T-cell (primary cell): ENCODE results near the gene PIK3CA. TPM values are rescaled to one million over a fixed set of nuclear protein-coding genes. Genes with fewer than 3 reads are reported as not detected.
"Not testable (repeated sequence)": the region's sequence is repeated elsewhere in the genome, so short reads cannot be mapped to it uniquely, and the experiment has no call there.

Source experiments
- ATAC-seq, 4 experiments: fragments of 200-7000 bp in 3 of 4; fragments of 150-1000 bp in 1 of 4; cut with Tn5 transposase; replicated peaks in 1 of 4; 1 replicate in 3 of 4; 2 replicates in 1 of 4; pipeline ENCODE4 v1.10.0; 2021; ENCODE audit warnings: moderate library complexity in 3 of 4, mild to moderate bottlenecking in 2 of 4, moderate number of reproducible peaks in 1 of 4
- CTCF ChIA-PET, 2 donors: fragments of 300-600 bp; sonication (Branson Sonifier 250); formaldehyde crosslinking; loops; one replicate each; lab custom pipeline; 2022; ENCODE audit warnings: antibody characterized with exemption in 2 of 2; lab: Charles Lee
- POLR2A ChIA-PET, 2 donors: fragments of 300-600 bp; sonication (Branson Sonifier 250); formaldehyde crosslinking; loops; one replicate each; lab custom pipeline; 2022; ENCODE audit warnings: antibody characterized with exemption in 2 of 2; lab: Charles Lee
- DNase-seq, 35 experiments: peaks; one replicate each; pipeline versions ENCODE4 v3.0.0 to v3.0.0-alpha.2; 2013 to 2023
- H3K27ac ChIP-seq: one replicate; pipeline ENCODE4 v1.5.1; 2013; ENCODE audit warnings: low read length
- H3K27me3 ChIP-seq, 2 experiments: replicated peaks in 1 of 2; 1 replicate in 1 of 2; 2 replicates in 1 of 2; pipeline versions ENCODE4 v1.6.1 to v1.7.0; 2013; ENCODE audit warnings: low read length in 1 of 2, mixed read lengths in 1 of 2; ENCODE audit not compliant: control insufficient read depth in 2 of 2, insufficient read depth in 2 of 2; ENCODE audit errors: extremely low read depth in 1 of 2
- H3K36me3 ChIP-seq, 2 donors: 1 replicate in 1 of 2; 2 replicates in 1 of 2; pipeline versions ENCODE4 v1.6.1 to v1.7.0; 2013; ENCODE audit warnings: low read length in 1 of 2; ENCODE audit not compliant: control insufficient read depth in 2 of 2, insufficient read depth in 1 of 2; ENCODE audit errors: extremely low read depth in 1 of 2
- H3K4me1 ChIP-seq, 2 experiments: 1 replicate in 1 of 2; 2 replicates in 1 of 2; pipeline versions ENCODE4 v1.6.1 to v1.7.0; 2013; ENCODE audit warnings: low read length in 2 of 2, mixed read lengths in 1 of 2; ENCODE audit not compliant: insufficient read depth in 2 of 2, control insufficient read depth in 1 of 2; ENCODE audit errors: extremely low read depth in 1 of 2
- H3K4me3 ChIP-seq, 2 donors: 1 replicate in 1 of 2; 2 replicates in 1 of 2; pipeline versions ENCODE4 v1.5.1 to v1.7.0; 2013; ENCODE audit warnings: mild to moderate bottlenecking in 2 of 2, low read length in 1 of 2, moderate library complexity in 1 of 2; ENCODE audit not compliant: control insufficient read depth in 1 of 2; ENCODE audit errors: extremely low read depth in 1 of 2
- H3K9me3 ChIP-seq: 2 replicates; pipeline ENCODE4 v1.7.0; 2013
- H3K27ac Mint-ChIP-seq, 2 donors: one replicate each; pipeline ENCODE4 v1.8.0; 2020 to 2021; ENCODE audit warnings: mild to moderate bottlenecking in 2 of 2, mixed read lengths in 2 of 2
- H3K27me3 Mint-ChIP-seq, 2 donors: one replicate each; pipeline ENCODE4 v1.8.0; 2021 to 2022; ENCODE audit warnings: mixed read lengths in 2 of 2
- H3K36me3 Mint-ChIP-seq: one replicate; pipeline ENCODE4 v1.8.0; 2021; ENCODE audit warnings: mixed read lengths
- H3K4me1 Mint-ChIP-seq, 3 donors: one replicate each; pipeline ENCODE4 v1.8.0; 2020 to 2022; ENCODE audit warnings: mixed read lengths in 3 of 3, mild to moderate bottlenecking in 1 of 3
- H3K4me3 Mint-ChIP-seq, 3 donors: one replicate each; pipeline ENCODE4 v1.8.0; 2020 to 2022; ENCODE audit warnings: mild to moderate bottlenecking in 3 of 3, mixed read lengths in 3 of 3, moderate library complexity in 3 of 3
- H3K9me3 Mint-ChIP-seq, 3 donors: one replicate each; pipeline ENCODE4 v1.8.0; 2020 to 2022; ENCODE audit warnings: mixed read lengths in 3 of 3
- WGBS: methylation state at CpG from one replicate; pipeline ENCODE4 v1.1.5; 2013; ENCODE audit warnings: missing lambda C conversion rate; ENCODE audit not compliant: insufficient coverage; 5-methylcytosine and 5-hydroxymethylcytosine counted together
- total RNA-seq, 35 experiments: library from RNA in 6 of 35; stranded (reverse) in 6 of 35; fragments of 120-200 nt in 1 of 35; gene quantifications; one replicate each; pipeline versions ENCODE4 v1.2.1 to v1.2.4 and lab custom pipeline; 2013 to 2026

Gene PIK3CA
- total RNA-seq, 5 donors from 2014 or later (not counting 1 experiment from before 2014, with no cell fraction given), result 33.8 to 43.5 (median 34.8) TPM

DNA sequence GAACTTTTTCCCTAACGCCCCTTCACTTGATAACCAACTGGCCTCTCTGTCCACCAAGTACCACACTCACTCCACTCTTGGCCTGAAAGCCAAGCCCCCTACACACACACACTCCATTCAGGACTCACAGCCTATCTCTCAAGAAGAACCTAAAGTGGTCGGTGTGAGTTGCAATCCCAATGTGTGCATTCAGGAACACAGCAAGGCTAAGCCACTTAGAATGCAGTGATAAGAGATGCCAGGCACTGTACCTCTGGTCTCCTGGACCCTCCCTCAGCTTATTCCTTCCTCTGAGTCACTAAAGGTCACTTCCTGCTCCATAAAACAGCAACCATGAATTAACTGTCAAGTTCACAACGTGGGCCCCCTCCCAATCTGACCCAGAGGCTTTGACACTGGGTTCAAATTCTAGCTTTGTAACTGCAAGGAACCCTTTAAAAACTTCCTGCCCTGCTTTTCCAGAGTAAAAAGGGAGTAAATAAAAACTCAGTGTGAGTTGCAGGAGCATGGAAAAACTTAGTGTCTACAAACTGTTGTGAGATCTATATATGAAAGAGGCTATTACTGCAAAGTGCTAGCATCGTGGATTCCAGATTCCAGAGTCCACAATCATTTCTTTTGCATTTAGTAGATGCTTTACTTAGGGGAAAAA, 120.4 kb downstream of the PIK3CA start:
- no peak overlapping the region for H3K4me3 ChIP-seq
- Mint-ChIP-seq H3K4me1 (peaks cover 0 to 3% (median 0%) of the 10 kb centered on the region in 3 donors), H3K9me3 (no peaks in the 10 kb centered on the region), H3K4me3 (no peak overlapping the region), H3K27me3 (peaks cover 3 to 9% of the 10 kb centered on the region in 2 donors), H3K27ac (no peak overlapping the region), H3K36me3 (no peaks in the 10 kb centered on the region)
- 81% methylated on average over 2 of the region's 4 CpGs for WGBS
- H3K9me3 ChIP-seq, result no peaks in the 10 kb centered on the region
- H3K27me3 ChIP-seq, result peaks cover 0 to 5% of the 10 kb centered on the region in 2 experiments
- H3K4me1 ChIP-seq, result no peaks in the 10 kb centered on the region
- ChIA-PET POLR2A (interaction anchor here in 1 of 2 donors (0.5 kb wide), 1 partner anchor 1387 kb away, joined by 4 read pairs; no protein-coding TSS in a partner anchor), CTCF (no interaction called here)
- H3K36me3 ChIP-seq, result no peaks in the 10 kb centered on the region
- H3K27ac ChIP-seq, result no peak overlapping the region
- no peak for ATAC-seq
- no peak for DNase-seq

DNA sequence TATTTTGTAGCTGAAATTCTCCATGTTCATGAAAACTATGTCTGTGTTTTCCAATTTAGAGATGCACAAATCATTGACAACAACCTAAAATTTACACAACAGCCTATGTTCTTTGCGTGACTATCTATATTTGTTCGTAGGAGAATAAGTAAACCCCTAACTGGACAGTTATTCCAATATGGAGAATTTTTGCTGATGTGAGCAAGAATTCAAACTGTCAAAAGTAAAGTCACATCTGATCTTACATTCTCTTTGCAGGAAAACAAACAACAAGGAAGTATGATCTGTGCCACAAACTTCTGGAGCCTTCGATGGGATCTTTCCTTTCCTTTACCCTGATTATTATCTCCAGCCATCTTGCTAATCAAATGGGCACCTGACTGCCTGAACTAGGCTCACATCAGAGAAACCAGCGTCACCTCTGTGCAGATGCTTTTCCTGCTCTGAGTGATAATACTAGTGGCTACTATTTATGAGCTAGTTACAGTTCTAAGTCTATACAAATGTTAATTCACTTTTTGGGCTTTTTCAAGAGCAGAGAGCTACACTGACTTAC, 121.1 kb downstream of the PIK3CA start:
- WGBS, result no CpG with 5 or more reads among the region's 4 CpGs
- Mint-ChIP-seq H3K9me3 (no peaks in the 10 kb centered on the region), H3K36me3 (no peaks in the 10 kb centered on the region), H3K27me3 (peaks cover 3 to 9% of the 10 kb centered on the region in 2 donors), H3K27ac (no peak overlapping the region), H3K4me3 (no peak overlapping the region), H3K4me1 (peaks cover 0 to 3% (median 0%) of the 10 kb centered on the region in 3 donors)
- ChIA-PET POLR2A (interaction anchor here in 1 of 2 donors (0.6 kb wide), 1 partner anchor 1734 kb away, joined by 3 read pairs; no protein-coding TSS in a partner anchor), CTCF (no interaction called here)
- ATAC-seq, result no peak
- no peaks in the 10 kb centered on the region for H3K36me3 ChIP-seq
- peaks cover 0 to 5% of the 10 kb centered on the region in 2 experiments for H3K27me3 ChIP-seq
- H3K4me3 ChIP-seq, result no peak overlapping the region
- no peak for DNase-seq
- H3K27ac ChIP-seq, result no peak overlapping the region
- no peaks in the 10 kb centered on the region for H3K4me1 ChIP-seq
- H3K9me3 ChIP-seq, result no peaks in the 10 kb centered on the region

DNA sequence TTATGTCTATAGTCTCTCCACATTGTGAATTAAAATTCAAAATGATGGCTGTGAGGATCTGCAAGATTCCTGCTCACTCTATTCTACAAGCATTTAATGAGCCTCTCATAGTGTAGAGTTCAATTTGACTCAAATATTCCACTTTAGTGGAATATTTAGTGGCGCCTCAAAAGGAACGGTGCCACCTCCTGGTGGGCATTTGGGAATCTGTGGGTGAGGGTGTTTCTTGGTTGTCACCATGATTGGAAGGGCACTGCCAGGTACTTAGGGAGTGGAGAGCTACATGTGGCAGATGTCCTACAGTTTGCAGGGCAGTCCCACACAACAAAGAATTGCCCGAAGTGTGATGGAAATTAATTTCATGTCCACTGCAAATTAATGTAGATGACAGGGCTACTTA, 124.2 kb downstream of the PIK3CA start:
- Histone ChIP-seq H3K4me1 (no peaks in the 10 kb centered on the region), H3K36me3 (no peaks in the 10 kb centered on the region), H3K27me3 (peaks cover 0 to 9% of the 10 kb centered on the region in 2 experiments), H3K4me3 (no peak overlapping the region), H3K9me3 (no peaks in the 10 kb centered on the region), H3K27ac (no peak overlapping the region)
- DNase-seq (peak in 1 of 35 experiments; percentile 22), ATAC-seq (no peak)
- peaks cover 12 to 14% of the 10 kb centered on the region in 2 donors for H3K27me3 Mint-ChIP-seq
- ChIA-PET POLR2A (no interaction called here), CTCF (interaction anchor here in 1 of 2 donors (0.5 to 1.0 kb wide), 2 partner anchors 41 to 257 kb away, joined by 3 to 5 read pairs; no protein-coding TSS in a partner anchor)
- H3K36me3 Mint-ChIP-seq, result no peaks in the 10 kb centered on the region
- 100% methylated on average over 1 of the region's 3 CpGs for WGBS
- H3K9me3 Mint-ChIP-seq, result no peaks in the 10 kb centered on the region
- no peak overlapping the region for H3K27ac Mint-ChIP-seq
- no peak overlapping the region for H3K4me3 Mint-ChIP-seq
- no peaks in the 10 kb centered on the region for H3K4me1 Mint-ChIP-seq

DNA sequence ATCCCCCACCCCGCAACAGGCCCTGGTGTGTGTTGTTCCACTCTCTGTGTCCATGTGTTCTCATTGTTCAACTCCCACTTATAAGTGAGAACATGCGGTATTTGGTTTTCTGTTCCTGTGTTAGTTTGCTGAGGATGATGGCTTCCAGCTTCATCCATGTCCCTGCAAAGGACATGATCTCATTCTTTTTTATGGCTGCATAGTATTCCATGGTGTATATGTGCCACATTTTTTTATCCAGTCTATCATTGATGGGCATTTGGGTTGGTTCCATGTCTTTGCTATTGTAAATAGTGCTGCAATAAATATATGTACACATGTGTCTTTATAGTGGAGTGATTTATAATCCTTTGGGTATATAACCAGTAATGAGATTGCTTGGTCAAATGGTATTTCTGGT, 126.3 kb downstream of the PIK3CA start:
- CTCF ChIA-PET, H3K27me3 ChIP-seq, H3K36me3 ChIP-seq, H3K4me1 Mint-ChIP-seq, H3K4me1 ChIP-seq, H3K27ac ChIP-seq, POLR2A ChIA-PET, H3K4me3 Mint-ChIP-seq, DNase-seq, H3K27ac Mint-ChIP-seq, H3K36me3 Mint-ChIP-seq, ATAC-seq, H3K9me3 Mint-ChIP-seq, H3K4me3 ChIP-seq, H3K9me3 ChIP-seq: not testable (repeated sequence)
- WGBS, result no CpG with 5 or more reads among the region's 2 CpGs
- H3K27me3 Mint-ChIP-seq, result peaks cover 15 to 16% of the 10 kb centered on the region in 2 donors

DNA sequence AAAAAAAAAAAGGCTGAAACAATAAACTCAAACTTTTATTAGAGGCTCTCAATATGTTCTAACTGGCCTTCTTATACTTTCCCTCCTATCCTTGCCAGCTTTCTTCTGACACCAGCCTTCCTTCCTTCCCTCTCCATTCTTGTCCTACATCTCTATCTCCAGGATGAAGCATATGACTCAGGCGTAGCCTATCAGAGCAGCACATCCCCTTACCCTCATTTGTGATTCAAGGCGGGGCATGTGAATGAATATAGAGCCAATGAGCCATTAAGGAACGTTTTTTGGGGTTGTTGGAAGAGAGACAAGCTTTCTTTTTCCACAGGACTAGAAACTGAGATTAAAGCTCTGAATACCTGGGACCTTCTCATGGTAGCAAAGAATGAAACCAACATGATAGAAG, 127.8 kb downstream of the PIK3CA start:
- CTCF ChIA-PET, result interaction anchor here (0.5 to 0.6 kb wide), 2 partner anchors 28 to 40 kb away, joined by 3 read pairs; no protein-coding TSS in a partner anchor
- Mint-ChIP-seq H3K4me3 (no peak overlapping the region), H3K4me1 (no peaks in the 10 kb centered on the region), H3K9me3 (no peaks in the 10 kb centered on the region), H3K27ac (no peak overlapping the region), H3K27me3 (peaks cover 14 to 23% of the 10 kb centered on the region in 2 donors), H3K36me3 (no peaks in the 10 kb centered on the region)
- POLR2A ChIA-PET, result no interaction called here
- Histone ChIP-seq H3K27ac (no peak overlapping the region), H3K9me3 (no peaks in the 10 kb centered on the region), H3K27me3 (peaks cover 0 to 15% of the 10 kb centered on the region in 2 experiments), H3K4me1 (no peaks in the 10 kb centered on the region), H3K36me3 (no peaks in the 10 kb centered on the region), H3K4me3 (no peak overlapping the region)
- WGBS, result no CpG with 5 or more reads among the region's 3 CpGs
- ATAC-seq, result no peak
- DNase-seq, result no peak

DNA sequence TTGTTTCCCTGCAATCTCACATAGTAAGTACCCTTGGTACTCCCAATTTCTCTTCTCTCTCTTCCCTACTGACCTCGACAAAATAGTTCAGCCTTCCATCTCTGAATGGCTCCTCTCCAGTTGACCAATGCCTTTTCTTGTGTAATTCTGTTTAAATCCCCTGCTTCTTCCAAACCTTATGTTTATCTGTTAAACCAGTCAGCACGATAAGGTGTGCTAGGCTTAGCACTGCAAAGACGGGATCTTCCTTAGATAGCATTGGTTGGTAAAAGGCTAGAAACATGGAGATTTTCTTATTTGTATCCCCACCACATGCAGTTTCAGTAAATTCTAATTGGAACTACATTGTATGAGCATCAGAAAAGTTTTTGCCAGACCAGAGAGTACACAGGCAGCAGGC, 128.6 kb downstream of the PIK3CA start:
- ATAC-seq (no peak), DNase-seq (no peak)
- Histone ChIP-seq H3K4me3 (no peak overlapping the region), H3K36me3 (no peaks in the 10 kb centered on the region), H3K4me1 (no peaks in the 10 kb centered on the region), H3K27me3 (peaks cover 0 to 15% of the 10 kb centered on the region in 2 experiments), H3K27ac (no peak overlapping the region), H3K9me3 (no peaks in the 10 kb centered on the region)
- no peaks in the 10 kb centered on the region for H3K36me3 Mint-ChIP-seq
- ChIA-PET CTCF (interaction anchor here in 1 of 2 donors (0.7 kb wide), 1 partner anchor 624 kb away, joined by 3 read pairs; no protein-coding TSS in a partner anchor), POLR2A (no interaction called here)
- 80% methylated on average over 1 of the region's 3 CpGs for WGBS
- H3K27ac Mint-ChIP-seq, result no peak overlapping the region
- H3K27me3 Mint-ChIP-seq, result peaks cover 14 to 23% of the 10 kb centered on the region in 2 donors
- H3K4me1 Mint-ChIP-seq, result no peaks in the 10 kb centered on the region
- H3K9me3 Mint-ChIP-seq, result no peaks in the 10 kb centered on the region
- no peak overlapping the region for H3K4me3 Mint-ChIP-seq
